Activated CD4-positive, CD25-positive, alpha-beta regulatory T cell treated with anti-CD3 and anti-CD28 coated beads, Interleukin-2, amount 50 U/mL, for 16 hours (primary cell): Measurements from ENCODE around the gene ZDHHC11.
"Not testable (repeated sequence)": the region's sequence is repeated elsewhere in the genome, so short reads cannot be mapped to it uniquely, and the experiment has no call there.

ENCODE experiments used
- DNase-seq: peaks from one replicate; pipeline ENCODE4 v3.0.0-alpha.2; 2020; ENCODE audit warnings: low read depth, low spot score

ZDHHC11 gene

DNA sequence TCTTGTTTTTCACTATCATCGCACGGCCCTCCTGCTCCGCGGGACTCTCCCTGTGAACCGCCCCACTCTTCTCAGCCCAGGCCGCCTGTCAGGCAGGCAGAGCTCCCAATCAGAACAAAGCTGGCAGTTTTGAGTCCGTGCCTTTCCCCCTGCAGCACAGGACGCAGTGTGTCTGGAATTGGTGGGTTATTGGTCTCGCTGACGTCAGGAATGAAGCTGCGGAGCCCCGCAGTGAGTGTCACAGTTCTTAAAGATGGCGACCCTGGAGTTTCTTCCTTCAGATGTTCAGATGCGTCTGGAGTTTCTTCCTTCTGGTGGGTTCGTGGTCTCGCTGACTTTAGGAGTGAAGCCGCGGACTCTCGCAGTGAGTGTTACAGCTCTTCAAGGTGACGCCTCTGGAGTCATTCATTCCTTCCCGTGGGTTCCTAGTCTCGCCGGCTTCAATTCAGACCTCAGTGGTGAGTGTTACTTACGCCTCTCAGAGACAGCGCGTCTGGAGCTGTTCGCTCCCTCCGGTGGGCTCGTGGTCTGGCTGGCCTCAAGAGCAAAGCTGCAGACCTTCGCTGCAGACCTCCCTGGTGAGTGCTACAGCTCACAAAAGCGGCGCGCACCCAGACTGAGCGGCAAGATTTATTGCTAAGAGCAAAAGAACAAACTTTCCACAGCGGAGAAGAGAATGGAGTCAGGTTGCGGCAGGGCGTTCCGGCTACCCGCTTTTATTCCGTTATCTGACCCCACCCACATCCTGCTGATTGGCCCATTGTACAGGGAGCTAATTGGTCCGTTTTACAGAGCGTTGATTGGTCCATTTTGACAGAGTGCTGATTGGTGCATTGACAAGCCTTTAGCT lies 73.7 kb downstream of the ZDHHC11 start:
- DNase-seq: no peak

DNA sequence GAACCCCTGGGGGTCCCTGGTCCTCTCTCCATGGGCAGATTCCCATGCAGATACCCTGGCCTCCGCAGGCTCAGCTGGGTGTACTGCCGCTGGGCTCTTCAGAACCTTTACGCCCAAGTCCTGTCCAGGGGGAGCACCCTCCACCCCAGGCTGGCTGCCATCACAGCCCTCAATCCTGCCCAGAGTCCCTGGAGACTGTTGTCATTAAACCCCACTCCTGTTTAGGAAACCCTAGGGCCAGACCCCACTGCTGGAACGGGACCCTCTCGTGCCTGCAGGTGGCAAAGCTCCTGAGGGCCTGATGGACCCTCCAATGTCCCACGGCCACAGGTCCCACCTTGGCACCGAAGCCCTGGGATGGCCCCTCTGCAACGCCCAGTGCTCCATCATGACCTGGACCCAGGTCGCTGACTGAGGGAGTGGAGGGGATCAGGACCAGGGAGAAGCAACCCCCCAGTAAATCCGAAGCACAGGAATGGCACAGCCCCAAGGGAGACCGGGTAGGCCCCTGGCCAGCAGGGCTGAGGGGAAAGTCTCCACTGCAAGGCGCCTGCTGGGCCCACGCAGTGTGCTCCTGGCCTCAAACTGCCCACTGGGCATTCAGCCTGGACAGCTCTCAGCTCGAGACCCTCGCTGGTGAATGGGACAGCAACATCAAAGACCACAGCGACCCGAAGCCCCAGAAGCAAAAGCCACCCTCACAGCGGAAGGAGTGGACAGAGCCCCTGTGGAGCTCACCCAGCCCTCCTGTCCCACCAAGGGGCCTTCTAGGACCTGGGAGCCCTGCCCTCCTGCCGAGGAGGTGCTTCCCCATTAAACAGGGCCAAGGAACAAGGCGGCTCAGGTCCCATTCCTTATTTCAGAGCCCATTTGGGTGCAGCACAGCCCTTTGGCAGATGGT lies 74.6 kb downstream of the ZDHHC11 start:
- DNase-seq: no peak

DNA sequence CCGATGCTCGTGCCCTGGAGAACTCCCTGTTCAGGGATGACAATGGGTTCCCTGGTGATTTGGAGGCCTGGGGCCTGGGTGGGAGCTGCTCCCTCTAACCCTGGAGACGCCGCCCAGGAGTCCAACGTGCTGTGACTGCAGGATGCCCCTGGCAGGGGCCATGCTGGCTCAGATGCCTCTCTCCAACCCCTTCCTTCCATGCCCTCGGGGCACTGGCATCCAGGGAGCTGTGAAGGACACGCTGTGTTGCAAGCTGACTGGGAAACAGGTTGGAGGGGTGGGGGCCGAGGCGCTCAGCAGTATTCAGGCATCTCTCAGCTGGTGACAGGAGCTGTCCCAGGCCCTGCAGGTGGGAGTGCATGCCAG lies 75.2 kb downstream of the ZDHHC11 start:
- not testable (repeated sequence) for DNase-seq

DNA sequence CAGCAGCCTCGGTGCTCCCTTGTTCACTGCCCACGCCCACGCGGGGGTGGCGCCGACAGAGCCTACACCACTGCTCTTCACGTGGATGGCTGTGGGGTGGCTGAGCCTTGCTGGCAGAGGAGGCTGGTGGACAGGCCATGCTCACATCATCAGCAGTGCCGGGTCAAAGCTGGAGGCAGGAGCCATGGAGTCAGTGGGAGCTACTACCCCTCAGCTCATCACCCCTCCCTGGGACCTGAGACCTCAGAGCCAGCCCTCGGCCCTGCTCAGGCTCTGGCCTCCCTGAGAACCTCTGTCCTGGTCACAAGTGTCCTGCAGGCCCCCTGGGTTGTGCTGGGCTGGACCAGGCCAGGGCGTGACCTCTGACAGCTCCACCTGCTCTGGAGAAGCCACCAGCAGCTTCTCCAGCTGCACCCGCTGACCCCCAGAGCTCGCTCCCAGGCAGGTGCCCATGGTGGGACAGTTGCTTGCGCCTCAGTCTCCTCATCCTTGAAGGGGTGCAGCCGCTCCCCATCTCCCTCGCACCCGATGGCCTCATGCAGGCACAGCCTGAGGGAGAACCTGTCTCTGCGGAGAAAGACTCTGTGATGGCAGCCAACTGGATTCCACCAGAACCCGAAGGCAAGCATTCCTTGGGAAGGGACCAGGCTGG lies 75.8 kb downstream of the ZDHHC11 start:
- not testable (repeated sequence) for DNase-seq

DNA sequence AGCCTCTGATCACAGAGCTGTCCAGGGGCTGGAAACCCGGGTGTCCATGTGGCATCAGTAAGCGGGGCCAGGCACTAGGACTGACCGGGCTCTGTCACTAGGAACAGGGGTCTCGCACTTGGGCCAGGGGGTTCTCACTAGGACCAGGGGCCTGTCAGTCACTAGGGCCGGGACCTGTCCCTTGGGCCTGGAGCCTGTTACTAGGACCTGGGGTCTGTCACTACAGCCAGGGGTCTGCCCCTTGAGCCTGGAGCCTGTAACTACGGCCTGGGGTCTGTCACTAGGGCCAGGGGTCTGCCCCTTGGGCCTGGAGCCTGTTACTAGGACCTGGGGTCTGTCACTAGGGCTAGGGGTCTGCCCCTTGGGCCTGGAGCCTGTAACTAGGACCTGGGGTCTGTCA lies 76.5 kb downstream of the ZDHHC11 start:
- not testable (repeated sequence) for DNase-seq

DNA sequence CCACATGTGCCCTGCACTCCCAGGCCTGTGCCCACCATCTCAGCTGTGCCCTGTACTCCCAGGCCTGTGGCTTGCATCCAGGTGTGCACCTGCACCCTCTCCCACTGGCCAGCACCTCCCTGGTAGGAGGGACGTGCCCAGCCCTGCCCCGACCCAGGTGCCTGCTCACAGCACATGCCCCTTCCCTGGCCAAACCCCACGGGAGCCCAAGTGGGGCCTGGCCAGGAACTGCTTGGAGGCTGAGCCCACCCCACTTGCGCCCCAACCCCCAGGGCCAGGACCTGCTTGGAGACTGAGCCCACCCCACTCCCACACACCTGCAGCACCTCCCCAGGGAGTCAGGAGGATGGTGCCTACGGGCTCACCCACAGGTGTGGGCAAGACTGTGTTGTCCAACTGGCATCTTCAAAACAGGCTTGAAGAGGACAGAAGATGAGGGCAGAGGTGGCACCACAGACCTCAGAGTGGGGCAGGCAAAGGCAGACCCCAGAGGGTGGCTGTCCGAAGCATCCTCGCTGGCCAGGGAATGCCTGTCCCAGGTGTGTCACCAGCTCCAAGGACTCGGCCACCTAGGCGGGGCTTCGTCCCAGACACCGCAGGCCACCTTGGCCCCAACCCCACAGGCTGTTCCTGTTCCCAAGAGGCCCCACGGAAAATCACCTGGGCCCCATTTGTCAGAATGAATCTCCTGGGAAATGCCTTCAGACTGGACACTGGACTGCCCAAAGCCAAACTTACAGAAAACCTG lies 77.1 kb downstream of the ZDHHC11 start:
- no peak for DNase-seq

DNA sequence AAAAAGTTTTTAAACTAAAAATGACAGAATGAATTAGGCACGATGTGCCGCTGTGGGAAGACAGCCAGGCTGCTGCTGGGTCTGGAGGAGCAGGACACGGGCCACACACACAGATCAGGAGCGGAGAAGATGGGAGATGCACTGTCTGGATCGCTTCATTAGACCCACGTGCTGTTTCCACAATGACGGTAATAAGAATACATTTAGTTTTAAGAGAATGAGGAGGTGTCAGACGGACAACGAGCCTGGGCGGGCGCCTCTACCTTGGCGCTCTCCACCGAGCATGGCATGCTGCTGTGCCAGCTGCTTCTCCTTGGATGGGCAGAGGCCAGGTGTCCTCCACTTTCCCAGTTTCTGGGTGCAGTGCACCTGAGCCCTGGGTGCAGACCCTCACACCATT lies 77.9 kb downstream of the ZDHHC11 start:
- not testable (repeated sequence) for DNase-seq

DNA sequence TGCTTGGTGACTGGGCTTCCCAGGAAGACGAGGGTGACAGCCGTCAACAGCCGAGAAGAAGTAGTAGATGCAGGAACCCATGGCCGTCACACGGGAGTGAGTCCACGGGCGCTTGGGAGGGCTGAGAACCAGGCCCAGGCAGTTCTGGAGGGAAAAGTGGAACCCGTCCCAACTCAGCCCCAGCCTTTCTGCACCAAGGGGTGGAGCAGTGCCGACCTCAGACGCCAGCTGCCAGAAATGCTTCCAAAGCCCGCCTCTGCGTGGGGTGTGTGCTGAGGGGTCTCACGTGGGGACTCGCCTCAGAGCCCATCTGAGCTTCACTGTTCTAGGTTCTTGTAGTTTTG lies 78.3 kb downstream of the ZDHHC11 start:
- not testable (repeated sequence) for DNase-seq

DNA sequence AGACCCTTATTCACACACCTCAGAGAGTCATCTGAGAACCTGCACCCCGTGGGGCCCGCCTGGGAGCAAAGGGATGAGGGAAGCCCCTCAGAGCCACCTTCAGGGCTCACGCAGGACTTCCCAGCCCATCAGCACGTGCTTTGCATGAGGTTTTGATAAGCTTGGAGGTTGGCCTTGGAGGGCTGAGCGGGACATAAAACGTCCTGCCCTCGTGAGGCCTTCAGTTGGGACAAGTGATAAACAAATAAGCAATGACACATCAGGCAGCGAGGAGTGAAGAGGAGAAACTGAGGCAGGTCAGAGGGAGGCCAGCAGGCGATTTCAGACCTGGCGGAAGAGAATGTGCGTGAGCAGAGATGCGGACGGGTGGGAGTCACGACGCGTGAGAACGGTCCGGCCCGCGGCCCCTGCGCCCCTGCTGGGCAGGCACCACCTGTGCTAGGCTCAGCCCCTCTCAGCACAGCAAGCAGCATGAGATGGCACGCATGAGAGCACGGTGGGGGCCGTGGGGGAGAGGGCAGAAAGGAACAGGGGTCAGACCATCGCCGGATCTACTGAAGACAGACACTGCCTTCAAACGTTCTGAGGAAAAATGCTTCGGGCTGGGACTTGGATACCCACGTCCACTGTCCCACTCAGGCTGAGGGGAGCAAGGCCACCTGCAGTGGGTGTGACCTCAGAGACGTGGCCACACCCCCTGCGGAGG lies 78.8 kb downstream of the ZDHHC11 start:
- DNase-seq: not testable (repeated sequence)

DNA sequence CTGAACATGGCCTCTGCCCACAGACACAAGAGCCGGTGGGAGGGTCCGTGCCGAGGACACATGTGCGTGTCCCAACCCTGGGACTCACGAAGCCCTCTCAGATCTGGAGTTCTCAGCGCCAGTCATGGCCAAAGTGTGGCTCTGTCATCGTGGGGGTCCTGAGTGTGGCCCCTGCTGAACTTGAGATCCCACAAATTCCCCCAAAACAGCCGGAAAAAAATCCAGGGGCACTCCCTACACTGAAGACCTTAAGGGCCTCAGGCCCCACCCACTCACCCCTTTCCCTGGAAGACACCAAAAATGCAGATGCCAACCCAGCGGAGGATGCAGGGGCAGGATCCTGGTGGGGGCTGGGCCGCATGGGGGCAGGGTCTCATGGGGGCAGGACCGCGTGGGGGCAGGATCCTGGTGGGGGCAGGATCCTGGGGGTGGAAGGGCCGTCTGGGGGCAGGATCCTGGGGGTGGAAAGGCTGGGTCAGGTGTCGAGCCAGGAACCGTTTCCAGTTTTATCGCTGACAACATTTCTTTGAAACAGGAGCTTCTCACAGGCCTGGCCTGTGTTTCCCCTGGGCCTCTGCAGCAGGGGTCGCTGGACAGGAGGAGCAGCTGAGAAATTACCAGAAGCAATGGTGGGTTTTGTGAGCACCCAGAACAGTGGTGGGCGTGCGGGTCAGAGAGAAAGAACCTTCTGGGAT lies 79.6 kb downstream of the ZDHHC11 start:
- not testable (repeated sequence) for DNase-seq

DNA sequence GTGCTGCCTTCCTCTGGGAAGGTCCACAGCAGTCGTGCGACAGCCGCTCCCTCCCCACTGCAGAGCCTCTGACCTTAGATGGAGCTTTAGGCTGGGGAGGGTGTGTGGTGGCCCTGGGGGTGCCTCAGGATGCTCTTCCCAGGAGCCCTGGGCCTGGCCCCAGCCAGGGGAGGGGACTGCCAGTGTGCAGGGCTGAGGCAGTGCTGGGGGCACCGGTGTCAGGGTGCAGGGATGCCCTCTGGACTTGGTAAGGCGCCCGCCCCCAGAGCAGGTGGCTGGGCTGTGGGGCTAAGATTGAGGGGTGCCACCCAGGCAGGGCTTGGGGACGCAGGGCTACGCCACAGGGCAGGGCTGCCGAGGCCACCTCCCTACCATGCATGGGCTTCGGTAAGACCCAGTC lies 80.2 kb downstream of the ZDHHC11 start:
- not testable (repeated sequence) for DNase-seq

DNA sequence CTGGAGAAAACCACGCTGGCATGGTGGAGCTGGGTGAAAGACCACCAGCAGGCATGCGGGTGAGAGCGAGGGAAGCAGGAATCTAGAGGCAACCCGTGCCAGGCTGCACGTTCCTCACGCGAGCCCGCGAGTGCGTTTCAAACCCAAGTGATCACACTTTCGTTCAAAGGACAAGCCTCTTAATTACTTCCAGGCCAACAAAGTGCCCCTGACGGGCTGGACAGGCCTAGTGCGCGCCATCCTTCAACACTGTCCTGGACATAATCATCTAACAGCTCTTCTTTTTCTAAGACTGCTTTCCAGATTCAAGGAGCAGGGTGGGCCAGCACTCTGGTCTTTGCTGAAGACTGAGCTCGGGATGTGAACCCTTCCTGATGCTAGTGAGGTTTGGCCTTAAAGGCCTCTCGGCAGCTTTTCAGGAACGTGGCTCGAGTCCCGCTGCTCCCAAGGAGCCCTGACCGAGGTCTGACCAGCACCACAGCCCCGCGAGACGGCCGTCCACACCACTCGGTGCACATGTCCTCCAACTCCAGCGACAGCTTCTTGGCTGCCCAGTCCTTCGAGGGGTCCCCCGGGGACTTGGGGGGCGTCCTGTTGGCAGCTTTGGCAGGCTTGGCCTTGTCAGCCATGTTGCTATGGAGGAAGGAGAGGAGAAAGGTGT lies 81.2 kb downstream of the ZDHHC11 start:
- not testable (repeated sequence) for DNase-seq

DNA sequence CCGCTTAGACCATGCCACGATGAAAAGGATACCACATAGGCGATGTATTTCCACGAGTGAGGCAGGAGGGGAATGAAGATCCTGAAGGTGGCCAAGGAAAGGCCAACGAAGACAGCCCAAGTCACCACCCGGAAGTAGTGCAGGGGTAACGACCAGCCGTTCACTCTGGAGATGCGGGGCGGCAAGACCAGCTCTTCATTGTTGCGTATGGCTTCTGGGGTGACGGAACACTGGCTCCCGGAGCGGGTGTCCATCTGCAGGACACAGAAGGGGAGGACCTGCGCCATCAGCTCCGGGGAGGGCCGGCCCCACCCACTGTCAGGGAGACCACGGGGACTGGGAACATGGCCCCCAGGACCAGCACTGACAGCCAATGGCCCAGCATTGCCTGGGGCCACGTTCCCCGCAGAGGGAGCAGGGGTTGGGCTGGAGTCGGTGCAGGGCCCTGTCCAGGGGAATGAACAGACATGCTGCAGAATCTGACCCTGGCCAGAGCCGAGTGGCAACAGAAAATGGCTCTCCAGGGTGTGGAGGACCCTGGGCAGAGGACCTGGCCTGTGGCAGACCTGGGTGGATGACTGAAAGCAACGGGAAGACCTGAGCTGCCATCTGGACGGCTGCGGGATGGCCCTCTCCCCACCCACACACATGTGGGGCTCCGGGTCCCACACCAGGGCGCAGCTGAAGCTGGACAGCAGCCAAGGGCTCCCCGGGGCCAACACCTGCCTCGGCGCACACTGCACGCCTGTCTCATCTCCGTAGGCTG lies 83.9 kb downstream of the ZDHHC11 start:
- DNase-seq: no peak

DNA sequence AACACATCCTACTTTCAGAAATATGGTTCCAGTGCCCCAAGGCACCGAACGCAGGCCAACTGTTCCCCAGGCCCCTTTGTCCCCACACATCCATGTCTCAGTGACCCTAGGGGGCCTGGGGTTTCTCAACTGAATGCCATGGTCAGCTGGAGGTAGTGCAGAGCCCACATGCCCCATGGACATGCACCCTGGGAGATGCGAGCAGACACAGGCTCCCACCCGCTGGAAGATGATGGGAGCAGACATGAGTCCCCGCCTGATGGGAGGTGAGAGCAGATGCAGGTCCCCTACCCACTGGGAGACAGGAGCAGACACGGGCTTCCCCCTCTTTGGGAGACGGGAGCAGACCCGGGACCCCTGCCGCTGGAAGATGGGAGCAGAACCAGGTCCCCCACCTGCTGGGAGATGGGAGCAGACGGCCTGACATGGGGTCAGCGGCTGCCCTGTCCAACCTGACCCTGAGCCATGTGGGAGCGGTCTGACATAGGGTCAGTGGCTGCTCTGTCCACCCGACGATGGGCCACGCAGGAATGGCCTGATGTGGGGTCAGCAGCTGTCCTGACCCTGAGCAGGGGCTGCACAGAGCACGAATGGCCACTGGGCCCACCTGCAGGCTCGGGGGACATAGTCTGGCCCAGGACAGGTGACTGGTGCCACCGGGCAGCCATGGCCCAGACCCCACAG lies 84.7 kb downstream of the ZDHHC11 start:
- DNase-seq: no peak

- DNase-seq: no peak
Measured at GRCh38 chr5:763998-764781, 86.6 kb downstream of the ZDHHC11 start.

GRCh38 chr5:763397-763796 lies 87.4 kb downstream of the ZDHHC11 start:
- no peak for DNase-seq

GRCh38 chr5:762996-763395 lies 87.8 kb downstream of the ZDHHC11 start:
- DNase-seq: not testable (repeated sequence)
